ENCODE measurements around the gene VWC2L.

The VWC2L gene

GRCh38 chr2:214410128-214410775 is 602 bp upstream of the VWC2L start:
- no peak for TF ChIP-seq CTCF (IDR thresholded peaks at IDR 0.05)

- no peak for TF ChIP-seq CTCF (IDR thresholded peaks at IDR 0.05)
Measured at GRCh38 chr2:214412679-214413078, 1.8 kb downstream of the VWC2L start.

- no peak for TF ChIP-seq CTCF (IDR thresholded peaks at IDR 0.05)
Measured at GRCh38 chr2:214436470-214436869, 25.6 kb downstream of the VWC2L start.

- TF ChIP-seq CTCF (IDR thresholded peaks at IDR 0.05): no peak
Measured at GRCh38 chr2:214450118-214450894, 39.5 kb downstream of the VWC2L start.

GRCh38 chr2:214451516-214452275 is 40.8 kb downstream of the VWC2L start:
- no peak for TF ChIP-seq CTCF (IDR thresholded peaks at IDR 0.05)

GRCh38 chr2:214465363-214466146 is 54.7 kb downstream of the VWC2L start:
- TF ChIP-seq CTCF (IDR thresholded peaks at IDR 0.05): no peak

- no peak for TF ChIP-seq CTCF (IDR thresholded peaks at IDR 0.05)
Measured at GRCh38 chr2:214469728-214470127, 58.9 kb downstream of the VWC2L start.

All from LNCAP (cell line).